GM18861 (cell line): Measurements from ENCODE around the gene AGAP3.
A peak's percentile ranks its signal among the peaks of the same experiment; 100 is the strongest.

Experiments
- ATAC-seq: cut with Tn5 transposase; IDR thresholded peaks from one replicate; pipeline ENCODE4 v1.9.1; 2021; ENCODE audit not compliant: unreplicated experiment

The AGAP3 gene

GRCh38 chr7:151087245-151088018 is 1.2 kb downstream of the AGAP3 start:
- peak; percentile 30 for ATAC-seq

GRCh38 chr7:151088019-151088855 is 2.0 kb downstream of the AGAP3 start:
- ATAC-seq = no peak

GRCh38 chr7:151088856-151089699 is 2.8 kb downstream of the AGAP3 start:
- ATAC-seq = no peak

- no peak for ATAC-seq
Measured at GRCh38 chr7:151089893-151090730, 3.8 kb downstream of the AGAP3 start.

- ATAC-seq = no peak
Measured at GRCh38 chr7:151091003-151091402, 4.7 kb downstream of the AGAP3 start.

- no peak for ATAC-seq
Measured at GRCh38 chr7:151091431-151091830, 5.2 kb downstream of the AGAP3 start.

- no peak for ATAC-seq
Measured at GRCh38 chr7:151091988-151092387, 5.7 kb downstream of the AGAP3 start.

- no peak for ATAC-seq
Measured at GRCh38 chr7:151093748-151094147, 7.5 kb downstream of the AGAP3 start.

GRCh38 chr7:151094675-151095074 is 8.4 kb downstream of the AGAP3 start:
- no peak for ATAC-seq

GRCh38 chr7:151095123-151095797 is 9.0 kb downstream of the AGAP3 start:
- ATAC-seq = no peak

- no peak for ATAC-seq
Measured at GRCh38 chr7:151095828-151096475, 9.7 kb downstream of the AGAP3 start.

GRCh38 chr7:151099486-151100211 is 13.4 kb downstream of the AGAP3 start:
- no peak for ATAC-seq

- ATAC-seq = no peak
Measured at GRCh38 chr7:151100921-151101320, 14.6 kb downstream of the AGAP3 start.

- no peak for ATAC-seq
Measured at GRCh38 chr7:151101621-151102396, 15.5 kb downstream of the AGAP3 start.

GRCh38 chr7:151102991-151103390 is 16.7 kb downstream of the AGAP3 start:
- no peak for ATAC-seq

- ATAC-seq = no peak
Measured at GRCh38 chr7:151103973-151104372, 17.7 kb downstream of the AGAP3 start.

GRCh38 chr7:151104411-151105235 is 18.3 kb downstream of the AGAP3 start:
- no peak for ATAC-seq
